Activated effector memory CD4-positive, alpha-beta T cell treated with Interleukin-2 at 50 U/mL for 16 hours (primary cell): ENCODE data around the gene SEMA6A.

Experiments
- DNase-seq: peaks from one replicate; pipeline ENCODE4 v3.0.0-alpha.2; 2020

Gene SEMA6A, protein sequence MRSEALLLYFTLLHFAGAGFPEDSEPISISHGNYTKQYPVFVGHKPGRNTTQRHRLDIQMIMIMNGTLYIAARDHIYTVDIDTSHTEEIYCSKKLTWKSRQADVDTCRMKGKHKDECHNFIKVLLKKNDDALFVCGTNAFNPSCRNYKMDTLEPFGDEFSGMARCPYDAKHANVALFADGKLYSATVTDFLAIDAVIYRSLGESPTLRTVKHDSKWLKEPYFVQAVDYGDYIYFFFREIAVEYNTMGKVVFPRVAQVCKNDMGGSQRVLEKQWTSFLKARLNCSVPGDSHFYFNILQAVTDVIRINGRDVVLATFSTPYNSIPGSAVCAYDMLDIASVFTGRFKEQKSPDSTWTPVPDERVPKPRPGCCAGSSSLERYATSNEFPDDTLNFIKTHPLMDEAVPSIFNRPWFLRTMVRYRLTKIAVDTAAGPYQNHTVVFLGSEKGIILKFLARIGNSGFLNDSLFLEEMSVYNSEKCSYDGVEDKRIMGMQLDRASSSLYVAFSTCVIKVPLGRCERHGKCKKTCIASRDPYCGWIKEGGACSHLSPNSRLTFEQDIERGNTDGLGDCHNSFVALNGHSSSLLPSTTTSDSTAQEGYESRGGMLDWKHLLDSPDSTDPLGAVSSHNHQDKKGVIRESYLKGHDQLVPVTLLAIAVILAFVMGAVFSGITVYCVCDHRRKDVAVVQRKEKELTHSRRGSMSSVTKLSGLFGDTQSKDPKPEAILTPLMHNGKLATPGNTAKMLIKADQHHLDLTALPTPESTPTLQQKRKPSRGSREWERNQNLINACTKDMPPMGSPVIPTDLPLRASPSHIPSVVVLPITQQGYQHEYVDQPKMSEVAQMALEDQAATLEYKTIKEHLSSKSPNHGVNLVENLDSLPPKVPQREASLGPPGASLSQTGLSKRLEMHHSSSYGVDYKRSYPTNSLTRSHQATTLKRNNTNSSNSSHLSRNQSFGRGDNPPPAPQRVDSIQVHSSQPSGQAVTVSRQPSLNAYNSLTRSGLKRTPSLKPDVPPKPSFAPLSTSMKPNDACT

DNA sequence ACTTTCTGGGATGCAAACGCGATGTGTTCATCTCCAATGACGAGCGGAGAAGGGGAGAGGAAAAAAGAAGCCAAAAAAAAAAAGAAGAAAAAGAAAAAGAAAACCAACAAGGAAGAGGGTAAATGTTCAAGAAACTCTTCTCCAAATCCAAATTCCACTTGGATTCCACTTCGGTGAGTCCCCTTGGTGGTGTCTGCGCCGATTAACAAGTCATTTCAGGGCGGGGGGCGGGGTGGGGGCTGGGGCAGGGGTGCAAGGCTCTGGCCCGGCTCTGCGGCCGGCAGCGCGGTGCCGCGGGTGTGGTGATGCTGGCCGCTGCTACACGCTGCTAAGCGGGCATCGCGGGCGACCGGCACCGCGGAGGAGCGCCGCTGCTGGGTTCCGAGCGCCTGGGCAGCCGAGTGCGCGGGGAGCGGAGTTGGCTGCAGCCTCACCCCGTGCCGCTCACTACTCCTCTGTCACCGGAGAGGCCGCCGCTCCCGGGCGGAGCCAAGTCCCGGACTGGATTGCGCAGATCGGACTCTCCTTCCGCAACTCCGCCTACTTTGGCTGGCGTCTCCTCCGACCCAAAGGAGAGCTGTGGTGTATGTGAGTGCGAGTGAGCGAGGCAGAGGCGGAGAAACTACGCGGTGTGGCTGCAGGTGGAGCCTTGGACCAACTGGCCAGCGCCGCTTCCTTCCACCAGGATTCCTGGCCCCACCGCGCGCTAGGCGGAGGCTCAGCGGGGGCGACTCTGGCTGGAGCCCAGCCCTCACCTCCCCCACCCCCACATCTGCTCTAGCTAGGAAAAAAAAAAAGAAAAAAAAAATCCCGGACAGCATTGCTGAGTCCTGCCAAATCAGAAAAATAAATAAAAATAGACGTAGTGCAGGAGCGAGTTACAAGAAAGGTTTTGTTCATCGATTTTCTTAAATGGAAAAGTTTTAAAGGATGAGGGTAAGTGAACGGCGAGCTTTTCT, at the start of gene SEMA6A:
Gene SEMA6A (minus strand): TSS at position 457 of the 959 bp plus-strand sequence. CDS start 69,879 bp downstream, outside the sequence.
- no peak for DNase-seq

- no peak for DNase-seq
Observed at GRCh38 chr5:116622375-116623050, 47.9 kb upstream of the SEMA6A start.

- DNase-seq = no peak
Observed at GRCh38 chr5:116621599-116621998, 47.0 kb upstream of the SEMA6A start.

DNA sequence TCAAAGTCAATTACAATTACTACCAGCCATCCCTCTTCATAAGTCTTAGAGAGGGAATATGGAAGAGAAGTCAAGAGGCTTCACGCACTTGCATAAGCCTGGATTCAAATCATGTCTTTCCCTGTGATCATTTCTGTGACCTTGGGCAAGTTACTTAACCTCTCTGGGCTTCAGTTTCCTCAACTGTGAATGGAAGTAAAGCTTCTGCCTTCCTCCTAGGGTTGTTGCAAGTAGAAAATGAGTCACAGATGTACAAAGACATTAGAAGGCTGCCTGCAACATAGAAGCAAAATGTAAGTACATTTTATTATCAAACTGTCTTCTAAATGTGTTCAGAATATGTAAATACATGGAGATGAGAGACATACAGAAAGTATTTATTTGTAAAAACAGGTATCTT, 42.3 kb upstream of the SEMA6A start:
- DNase-seq = no peak

- no peak for DNase-seq
Observed at GRCh38 chr5:116614603-116614920, 39.9 kb upstream of the SEMA6A start.

DNA sequence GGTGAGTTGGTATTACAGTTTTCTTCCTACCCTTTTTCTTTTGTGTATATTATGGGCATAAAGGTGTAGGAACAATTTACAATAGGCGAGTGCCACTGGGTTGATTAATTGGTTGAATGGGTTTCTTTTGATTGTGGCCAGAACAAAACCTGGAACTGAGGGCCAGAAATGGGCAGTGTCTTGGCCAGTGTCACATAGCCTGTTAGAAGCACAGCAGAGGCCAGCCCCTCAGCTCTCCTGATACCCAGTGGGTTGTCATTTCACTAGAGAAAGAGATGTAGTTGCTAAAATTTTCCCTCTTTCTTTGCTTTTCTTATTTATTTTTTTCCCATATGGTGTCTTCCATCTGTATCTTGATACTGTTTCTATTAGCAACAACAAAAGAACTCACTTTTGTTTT, 38.8 kb upstream of the SEMA6A start:
- no peak for DNase-seq

- DNase-seq = no peak
Observed at GRCh38 chr5:116612431-116612830, 37.8 kb upstream of the SEMA6A start.

- DNase-seq = no peak
Observed at GRCh38 chr5:116605310-116606070, 30.9 kb upstream of the SEMA6A start.

DNA sequence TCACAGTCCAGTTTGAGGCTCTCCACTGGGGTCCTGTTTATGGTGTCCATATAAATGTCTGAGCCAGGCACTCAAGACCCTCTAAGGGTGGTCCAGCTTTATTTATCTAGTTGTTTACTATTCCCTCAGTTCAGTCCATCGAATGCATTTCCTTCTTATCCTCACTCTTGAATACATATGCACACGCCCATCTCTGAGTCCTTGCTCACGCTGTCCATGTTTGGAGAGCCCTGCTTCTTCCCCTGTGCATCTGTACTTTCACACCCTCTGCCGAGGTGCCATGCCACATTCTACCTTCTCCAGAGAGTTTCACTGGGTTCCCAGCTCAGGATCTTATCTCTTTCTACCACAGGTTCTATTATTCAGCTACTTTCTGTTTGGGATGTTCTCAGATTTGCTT, 30.2 kb upstream of the SEMA6A start:
- DNase-seq = no peak

GRCh38 chr5:116600876-116601275, 26.3 kb upstream of the SEMA6A start:
- no peak for DNase-seq

GRCh38 chr5:116598911-116599310, 24.3 kb upstream of the SEMA6A start:
- no peak for DNase-seq

- DNase-seq = no peak
Observed at GRCh38 chr5:116595498-116595897, 20.9 kb upstream of the SEMA6A start.

DNA sequence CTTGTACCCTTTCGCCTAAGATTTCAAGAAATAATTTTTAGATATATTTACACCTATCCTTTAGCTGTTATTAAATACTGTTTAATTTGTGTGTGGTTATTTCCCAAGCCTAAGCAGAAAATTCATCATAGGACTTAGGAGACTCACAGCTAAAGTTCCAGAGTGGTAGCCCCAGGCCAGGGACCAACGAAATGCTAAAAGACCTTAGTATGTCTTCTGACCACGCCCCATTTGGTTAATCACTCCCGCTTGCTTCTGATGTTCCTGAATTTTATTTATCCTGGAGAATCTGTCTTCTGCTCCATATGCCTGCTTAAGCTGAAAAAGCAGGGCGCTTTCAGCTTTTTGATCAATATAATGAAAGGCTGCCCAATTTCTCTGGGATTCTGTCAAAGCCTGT, 18.7 kb upstream of the SEMA6A start:
- DNase-seq = no peak

DNA sequence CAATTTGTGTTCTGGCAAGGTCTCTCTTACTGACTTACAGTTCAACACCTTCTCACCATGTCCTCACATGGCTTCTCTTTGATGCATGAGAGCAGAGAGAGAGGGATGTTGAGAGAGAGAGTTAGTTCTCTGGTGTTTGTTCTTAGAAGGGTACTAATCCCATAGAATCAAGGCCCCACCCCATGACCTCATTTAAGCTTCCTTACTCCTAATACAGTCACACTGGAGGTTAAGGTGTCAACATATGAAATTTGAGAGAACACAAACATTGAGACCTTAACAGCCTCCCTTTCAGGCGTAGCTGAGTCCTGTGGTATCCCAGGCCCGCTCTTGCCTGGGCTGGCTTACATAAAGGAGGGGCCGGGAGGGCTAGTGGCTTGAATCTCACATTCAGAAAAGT, 10.6 kb upstream of the SEMA6A start:
- no peak for DNase-seq

GRCh38 chr5:116583862-116584222, 9.2 kb upstream of the SEMA6A start:
- DNase-seq = no peak

- no peak for DNase-seq
Observed at GRCh38 chr5:116583085-116583861, 8.7 kb upstream of the SEMA6A start.

DNA sequence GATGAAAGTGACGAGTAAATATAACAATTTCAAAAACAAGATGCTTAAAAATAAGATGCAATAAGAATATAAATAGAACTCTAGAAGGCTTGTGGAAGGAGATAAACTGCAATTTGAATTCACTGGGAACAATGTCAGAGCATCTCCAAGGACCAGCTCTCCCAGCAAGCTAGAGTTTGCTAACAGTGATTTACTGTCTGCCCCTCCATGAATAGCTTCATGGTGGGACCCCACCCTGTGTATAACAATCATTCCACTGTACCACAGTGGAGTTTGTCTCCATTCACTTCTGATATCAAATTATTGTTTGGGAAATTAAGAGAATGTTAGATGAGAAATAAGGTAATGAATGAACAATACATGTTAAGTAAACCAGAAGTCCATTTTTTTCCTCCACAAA, 7.3 kb upstream of the SEMA6A start:
- no peak for DNase-seq

DNA sequence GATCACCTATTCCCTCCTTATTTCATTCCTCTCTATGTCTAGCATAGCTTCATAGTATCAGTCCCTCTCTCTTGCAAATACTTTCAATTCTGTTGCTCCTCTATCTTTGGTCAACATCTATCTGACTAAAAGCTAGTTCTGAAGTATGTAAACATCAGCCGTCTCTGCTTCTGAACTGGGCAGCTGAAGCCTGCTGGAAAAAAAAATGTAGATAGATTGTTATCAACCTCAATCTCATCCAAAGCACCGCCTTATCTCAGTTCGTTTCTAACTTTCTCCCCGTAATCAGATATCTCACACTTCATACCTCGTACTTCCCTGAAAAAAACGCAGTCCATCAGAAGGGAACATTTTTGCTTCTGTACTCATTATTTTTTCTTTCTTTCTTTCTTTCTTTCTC, 4.5 kb upstream of the SEMA6A start:
- no peak for DNase-seq

GRCh38 chr5:116578676-116579075, 4.1 kb upstream of the SEMA6A start:
- DNase-seq = no peak

DNA sequence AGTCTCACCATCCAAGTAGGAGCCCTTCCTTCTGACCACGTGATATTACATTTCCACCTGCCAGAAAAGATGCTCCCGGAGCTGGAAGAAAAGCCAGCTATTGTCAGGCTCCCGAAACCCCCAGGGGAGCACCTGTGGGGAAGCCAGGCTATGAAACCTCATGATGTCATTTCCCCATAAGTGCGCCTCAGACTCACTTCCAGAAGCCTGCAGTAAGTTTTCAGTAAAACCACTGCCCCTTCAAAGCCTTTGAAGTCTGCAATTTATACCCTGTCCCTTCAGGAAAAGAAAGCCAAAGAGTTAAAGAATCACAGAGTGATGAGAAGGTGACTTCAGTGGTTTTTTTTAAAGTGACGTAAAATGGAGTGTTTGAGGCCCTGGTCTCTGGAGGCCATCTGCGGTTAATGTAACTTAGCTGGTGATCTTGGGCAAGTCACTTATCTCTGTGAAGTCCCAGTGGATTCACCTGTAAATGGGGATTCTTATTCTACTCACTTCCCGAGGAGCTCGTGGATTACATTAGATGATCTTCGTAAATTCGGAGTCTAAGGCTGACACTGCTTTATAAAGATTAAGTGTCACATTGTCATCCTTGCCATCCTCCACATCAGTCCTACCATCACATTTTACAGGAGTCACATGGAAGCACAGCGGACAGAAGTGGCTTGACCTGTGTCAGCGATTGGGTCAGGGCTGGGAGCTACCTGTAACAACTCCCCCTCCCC, 2.6 kb upstream of the SEMA6A start:
- no peak for DNase-seq
